Heart left ventricle (tissue), 16 donors: Measurements from ENCODE around the gene GJD3. TPM values are rescaled to one million over a fixed set of nuclear protein-coding genes. Genes with fewer than 3 reads are reported as not detected.

ENCODE experiments used
- ATAC-seq, 4 donors: fragments of 200-7000 bp; cut with Tn5 transposase; one replicate each; pipeline ENCODE4 v1.9.1; 2020 to 2022; ENCODE audit warnings: moderate library complexity in 4 of 4, mild to moderate bottlenecking in 3 of 4, moderate number of reproducible peaks in 1 of 4
- DNase-seq, 5 donors: peaks; one replicate each; pipeline ENCODE4 v3.0.0-alpha.2; 2020
- H3K27ac ChIP-seq, 12 donors: fragments of 200-600 bp; sonication (generic) in 4 of 12; one replicate each; pipeline versions ENCODE4 v1.5.0 to v1.8.0; 2016 to 2022; ENCODE audit warnings: mild to moderate bottlenecking in 2 of 12
- H3K27me3 ChIP-seq, 9 donors: fragments of 200-600 bp; sonication (generic) in 2 of 9; one replicate each; pipeline versions ENCODE4 v1.5.1 to v1.8.0; 2016 to 2022; ENCODE audit warnings: mild to moderate bottlenecking in 3 of 9
- H3K36me3 ChIP-seq, 9 donors: fragments of 200-600 bp; sonication (generic) in 2 of 9; one replicate each; pipeline versions ENCODE4 v1.5.0 to v1.8.0; 2018 to 2022; ENCODE audit warnings: mild to moderate bottlenecking in 2 of 9
- H3K4me1 ChIP-seq, 12 donors: fragments of 200-600 bp; sonication (generic) in 4 of 12; one replicate each; pipeline versions ENCODE4 v1.5.0 to v1.8.0; 2016 to 2022; ENCODE audit warnings: mild to moderate bottlenecking in 3 of 12
- H3K4me3 ChIP-seq, 12 donors: fragments of 200-600 bp; sonication (generic) in 4 of 12; one replicate each; pipeline versions ENCODE4 v1.5.0 to v1.8.0; 2017 to 2022; ENCODE audit warnings: mild to moderate bottlenecking in 9 of 12, moderate library complexity in 4 of 12
- H3K9me3 ChIP-seq, 12 donors: fragments of 200-600 bp; sonication (generic) in 4 of 12; one replicate each; pipeline versions ENCODE4 v1.5.0 to v1.8.0; 2016 to 2022; ENCODE audit warnings: mild to moderate bottlenecking in 1 of 12
- CTCF ChIP-seq, 12 donors: fragments of 200-600 bp; sonication (generic) in 4 of 12; IDR thresholded peaks; one replicate each; pipeline versions ENCODE4 v1.5.0 to v1.8.0; 2018 to 2022; ENCODE audit warnings: antibody characterized with exemption in 12 of 12, mild to moderate bottlenecking in 5 of 12
- POLR2A ChIP-seq, 2 donors: fragments of 450-650 bp; IDR thresholded peaks; one replicate each; pipeline ENCODE4 v1.6.1; 2017; ENCODE audit warnings: antibody characterized with exemption in 2 of 2, mild to moderate bottlenecking in 2 of 2, moderate library complexity in 2 of 2
- WGBS, 4 donors: extraction: QIAGEN DNeasy Blood & Tissue Kit in 2 of 4; methylation state at CpG; one replicate each; pipeline versions ENCODE4 v1.1.5 to v1.1.7; 2013 to 2018; 5-methylcytosine and 5-hydroxymethylcytosine counted together
- intact Hi-C, 10 donors: fragments of 100-400 bp; cut with DNase I; formaldehyde crosslinking; loops; one replicate each; pipeline versions ENCODE4 v1.11.1 to v1.14.2; 2022
- polyA plus RNA-seq, 2 donors: library from polyadenylated mRNA; stranded (reverse); fragments of 200-250 nt; gene quantifications; one replicate each; pipeline ENCODE4 v1.2.3, GENCODE V29; 2013
- total RNA-seq, 9 donors: library from RNA; depleted of rRNA in 2 of 9; stranded (reverse); fragments of >200 nt in 2 of 9; fragmentation: NEBNext Ultra II Directional in 3 of 9; extraction: Animal tissue kit (Norgen Biotek cat#: 25700) in 3 of 9; gene quantifications; one replicate each; pipeline versions ENCODE4 v1.1.0 to v1.2.4, GENCODE V29; 2016 to 2023
- donor health status: ischemic (EF 13 %, LVEDD 7.1; RV severe dilation, severe dysfunction).
- donor health status: healthy with polysubstance abuse.
- donor health status: DM: no; HTN: yes; CAD: no.
- donor health status: DM: no; HTN: no; CAD: no.
- donor health status: ischemic (EF 25% LVEDD 6.9; RV normal size, moderate dysfunction).
- donor health status: ischemic (EF 25% LVEDD 5.7; RV mildly dilated, moderate dysfunction).
- donor health status: healthy.
- donor health status: DM: yes; HTN: yes; CAD: no.
- donor health status: ischemic (EF 35%, LVEDD 5.7; RV mildly dilated, moderate dysfunction).
- donor health status: nonischemic (EF 11% LVEDD 7.7; RV severe dilation, severe dysfunction).
- donor health status: DM: yes; HTN: yes; CAD: no.
- donor health status: PGD.
- donor health status: ischemic (EF 29% LVEDD 5.4; RV normal size, mild dysfunction).
- donor health status: nonischemic (EF 23%, LVEDD 6.1; RV moderate dilation, normal function).

Gene GJD3
- total and polyA plus RNA-seq, 11 donors: 0.30 to 8.7 (median 2.1) TPM

DNA sequence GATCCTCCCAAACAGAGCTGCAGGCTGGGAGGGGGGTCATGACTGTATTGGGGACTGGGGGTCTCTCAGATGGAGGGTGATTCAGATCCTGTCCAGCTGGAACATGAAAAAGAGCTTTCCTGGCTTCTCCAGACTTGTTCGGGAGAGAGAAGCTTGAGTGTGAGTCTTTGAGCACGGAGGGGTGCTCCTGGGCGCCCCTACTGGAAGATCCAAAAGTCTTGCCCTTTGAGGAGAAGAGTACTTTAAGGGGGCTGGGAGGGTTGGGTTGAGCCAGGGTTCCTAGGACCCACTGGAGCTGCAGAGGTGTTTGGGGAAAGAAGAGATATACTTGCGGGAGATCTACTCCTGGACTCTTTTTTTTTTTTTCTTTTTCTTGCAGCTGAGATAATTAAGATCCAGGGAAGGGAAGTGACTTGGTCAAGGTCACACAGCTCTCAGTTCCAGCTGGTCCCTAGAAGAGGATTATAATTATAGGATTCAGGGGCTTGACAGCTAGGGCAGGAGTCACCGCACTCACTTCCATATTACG lies 47.1 kb downstream of the GJD3 start:
- no peaks in the 10 kb centered on the region for H3K36me3 ChIP-seq
- 8 to 9% (median 8%) methylated on average over 6 of the region's 6 CpGs for WGBS, 4 donors
- H3K4me3 ChIP-seq: peak overlapping the region; percentile 76 to 100 (median 88)
- no peaks in the 10 kb centered on the region for H3K9me3 ChIP-seq
- intact Hi-C loops: loop anchor here in 2 of 10 donors (1.0 to 10.0 kb wide), 3 partner anchors 25 to 653 kb away; partner anchors contain the start of genes PNMT (in 1 of the 2) and TCAP (in 1 of the 2)
- peak overlapping the region; percentile 90 to 99 (median 95) for H3K27ac ChIP-seq
- TF ChIP-seq CTCF (IDR thresholded peaks at IDR 0.05) (peak; percentile 31 to 70 (median 52)), POLR2A (IDR thresholded peaks at IDR 0.05) (no peak)
- H3K4me1 ChIP-seq: peaks cover 20 to 96% (median 83%) of the 10 kb centered on the region in 12 donors
- DNase-seq (peak in 4 of 5 donors; percentile 64 to 73 (median 68)), ATAC-seq (peak in 3 of 4 donors; percentile 23 to 30 (median 29))
- H3K27me3 ChIP-seq: no peaks in the 10 kb centered on the region

- peak in 1 of 2 donors; percentile 31 for TF ChIP-seq POLR2A (IDR thresholded peaks at IDR 0.05)
- no peak for TF ChIP-seq CTCF (IDR thresholded peaks at IDR 0.05)
- DNase-seq (peak; percentile 81 to 88 (median 86)), ATAC-seq (peak in 3 of 4 donors; percentile 1 to 30 (median 20))
- no peaks in the 10 kb centered on the region for H3K27me3 ChIP-seq
- H3K4me1 ChIP-seq: peaks cover 23 to 96% (median 83%) of the 10 kb centered on the region in 12 donors
- H3K9me3 ChIP-seq: no peaks in the 10 kb centered on the region
- H3K4me3 ChIP-seq: peak overlapping the region in 11 of 12 donors; percentile 76 to 100 (median 88)
- intact Hi-C loops: loop anchor here in 2 of 10 donors (1.0 to 10.0 kb wide), 3 partner anchors 26 to 652 kb away; partner anchors contain the start of genes PNMT (in 1 of the 2) and TCAP (in 1 of the 2)
- peak overlapping the region; percentile 90 to 99 (median 95) for H3K27ac ChIP-seq
- no peaks in the 10 kb centered on the region for H3K36me3 ChIP-seq
- 1 to 13% (median 12%) methylated on average over 23 to 38 of the region's 38 CpGs for WGBS, 4 donors
These were observed 47.8 kb downstream of the GJD3 start for GRCh38 chr17:40316571-40317344.

- peaks cover 25 to 96% (median 84%) of the 10 kb centered on the region in 12 donors for H3K4me1 ChIP-seq
- H3K4me3 ChIP-seq: peak overlapping the region in 9 of 12 donors; percentile 76 to 100 (median 88)
- peak overlapping the region; percentile 90 to 99 (median 95) for H3K27ac ChIP-seq
- ATAC-seq (no peak), DNase-seq (peak in 2 of 5 donors; percentile 21 to 23)
- TF ChIP-seq POLR2A (IDR thresholded peaks at IDR 0.05): no peak
- no peak for TF ChIP-seq CTCF (IDR thresholded peaks at IDR 0.05)
- WGBS, 4 donors: 41 to 60% (median 50%) methylated on average over 9 of the region's 9 CpGs
- H3K27me3 ChIP-seq: no peaks in the 10 kb centered on the region
- intact Hi-C loops: loop anchor here in 2 of 10 donors (2.0 to 10.0 kb wide), 2 partner anchors 29 to 651 kb away; partner anchors contain the start of genes PNMT (in 1 of the 2) and TCAP (in 1 of the 2)
- no peaks in the 10 kb centered on the region for H3K9me3 ChIP-seq
- no peaks in the 10 kb centered on the region for H3K36me3 ChIP-seq
These were observed 48.6 kb downstream of the GJD3 start for GRCh38 chr17:40315678-40316570.
